Astrocyte (in vitro differentiated cells and primary cell): ENCODE data around the gene CTNNA2. TPM values are rescaled to one million over a fixed set of nuclear protein-coding genes. Genes with fewer than 3 reads are reported as not detected.

Source experiments
- DNase-seq: peaks from one replicate; pipeline ENCODE4 v3.0.0-alpha.2; 2010; ENCODE audit warnings: low read depth
- FAIRE-seq: peaks from 2 replicates; lab custom pipeline; 2011; peaks lifted over from hg19 to GRCh38; lab: Jason Lieb, UNC
- H2AFZ ChIP-seq: 2 replicates; pipeline ENCODE4 v1.6.0; 2012; ENCODE audit warnings: low read depth, low read length, inconsistent platforms
- H3K27ac ChIP-seq: 2 replicates; pipeline ENCODE4 v1.5.1; 2011; ENCODE audit warnings: low read depth, low read length, inconsistent platforms
- H3K27me3 ChIP-seq: 2 replicates; pipeline ENCODE4 v1.6.0; 2011; ENCODE audit warnings: low read length, inconsistent platforms; ENCODE audit not compliant: insufficient read depth
- H3K36me3 ChIP-seq: 2 replicates; pipeline ENCODE4 v1.5.1; 2011; ENCODE audit warnings: low read length, inconsistent platforms; ENCODE audit not compliant: insufficient read depth
- H3K4me1 ChIP-seq: 2 replicates; pipeline ENCODE4 v1.5.1; 2011; ENCODE audit warnings: low read length, inconsistent platforms; ENCODE audit not compliant: insufficient read depth
- H3K4me2 ChIP-seq: 2 replicates; pipeline ENCODE4 v1.6.0; 2012; ENCODE audit warnings: low read length, inconsistent platforms
- H3K4me3 ChIP-seq: 2 replicates; pipeline ENCODE4 v1.5.1; 2011; ENCODE audit warnings: low read depth, mild to moderate bottlenecking, low read length, inconsistent platforms; ENCODE audit not compliant: insufficient read depth
- H3K79me2 ChIP-seq: 2 replicates; pipeline ENCODE4 v1.6.0; 2012; ENCODE audit warnings: mild to moderate bottlenecking, low read length, inconsistent platforms; ENCODE audit not compliant: insufficient read depth
- H3K9ac ChIP-seq: 2 replicates; pipeline ENCODE4 v1.6.0; 2012; ENCODE audit warnings: mild to moderate bottlenecking, low read length, inconsistent platforms
- H3K9me3 ChIP-seq: 2 replicates; pipeline ENCODE4 v1.5.1; 2012; ENCODE audit warnings: low read depth, mild to moderate bottlenecking, low read length, inconsistent platforms; ENCODE audit not compliant: insufficient read depth
- H4K20me1 ChIP-seq: 2 replicates; pipeline ENCODE4 v1.6.0; 2012; ENCODE audit warnings: low read length, inconsistent platforms; ENCODE audit not compliant: insufficient read depth
- H3K27ac Mint-ChIP-seq: one replicate; pipeline ENCODE4 v1.8.0; 2021; ENCODE audit warnings: mild to moderate bottlenecking, mixed read lengths; ENCODE audit not compliant: unreplicated experiment
- H3K27me3 Mint-ChIP-seq: one replicate; pipeline ENCODE4 v1.8.0; 2021; ENCODE audit warnings: low read depth, mixed read lengths; ENCODE audit not compliant: unreplicated experiment
- H3K36me3 Mint-ChIP-seq: one replicate; pipeline ENCODE4 v1.8.0; 2021; ENCODE audit warnings: low read depth, mixed read lengths; ENCODE audit not compliant: unreplicated experiment
- H3K4me1 Mint-ChIP-seq: one replicate; pipeline ENCODE4 v1.8.0; 2021; ENCODE audit warnings: low read depth, mixed read lengths; ENCODE audit not compliant: unreplicated experiment
- H3K4me3 Mint-ChIP-seq: one replicate; pipeline ENCODE4 v1.8.0; 2021; ENCODE audit warnings: mild to moderate bottlenecking, moderate library complexity, mixed read lengths; ENCODE audit not compliant: unreplicated experiment
- H3K9me3 Mint-ChIP-seq: one replicate; pipeline ENCODE4 v1.8.0; 2021; ENCODE audit warnings: mild to moderate bottlenecking, mixed read lengths; ENCODE audit not compliant: unreplicated experiment
- CTCF ChIP-seq: IDR thresholded peaks from 2 replicates; pipeline ENCODE4 v1.5.1; 2011; ENCODE audit warnings: low read depth, mild to moderate bottlenecking, inconsistent platforms, low read length, moderate library complexity; ENCODE audit not compliant: insufficient read depth
- EZH2 ChIP-seq: IDR thresholded peaks from 2 replicates; pipeline ENCODE4 v1.6.1; 2012; ENCODE audit warnings: mild to moderate bottlenecking, low read length, inconsistent platforms; ENCODE audit not compliant: insufficient read depth
- total RNA-seq: library from RNA; stranded (reverse); gene quantifications from 2 replicates; pipeline ENCODE4 v1.2.1, GENCODE V29; 2021

CTNNA2 gene
- total RNA-seq, 1 donor from 2014 or later, result 3.9 TPM

- H3K4me1 Mint-ChIP-seq, result peaks cover 38% of the 10 kb centered on the region
- H3K27me3 Mint-ChIP-seq, result no peaks in the 10 kb centered on the region
- Histone ChIP-seq H3K4me2 (peak overlapping the region; percentile 46), H4K20me1 (no peaks in the 10 kb centered on the region), H3K9ac (peak overlapping the region; percentile 67), H3K27ac (peak overlapping the region; percentile 94), H3K4me1 (peaks cover 24% of the 10 kb centered on the region), H3K4me3 (no peak overlapping the region), H3K36me3 (no peaks in the 10 kb centered on the region), H3K27me3 (no peaks in the 10 kb centered on the region), H3K79me2 (no peaks in the 10 kb centered on the region), H2AFZ (peak overlapping the region; percentile 6), H3K9me3 (no peaks in the 10 kb centered on the region)
- FAIRE-seq (peak; percentile 100), DNase-seq (peak; percentile 100)
- H3K9me3 Mint-ChIP-seq, result peaks cover 3% of the 10 kb centered on the region
- H3K4me3 Mint-ChIP-seq, result peak overlapping the region; percentile 25
- peaks cover 5% of the 10 kb centered on the region for H3K36me3 Mint-ChIP-seq
- TF ChIP-seq CTCF, result no peak
- TF ChIP-seq EZH2, result no peak
- H3K27ac Mint-ChIP-seq, result peak overlapping the region; percentile 100
These were observed 211.0 kb downstream of the CTNNA2 start for GRCh38 chr2:79723830-79724229.

GRCh38 chr2:79729532-79729931, 216.7 kb downstream of the CTNNA2 start:
- Mint-ChIP-seq H3K4me1 (peaks cover 9% of the 10 kb centered on the region), H3K27ac (no peak overlapping the region)
- H3K27ac ChIP-seq, result no peak overlapping the region

More at GRCh38 chr2:79729532-79729931, 216.7 kb downstream of the CTNNA2 start:
- Mint-ChIP-seq H3K27me3 (no peaks in the 10 kb centered on the region), H3K9me3 (peaks cover 5% of the 10 kb centered on the region), H3K36me3 (peaks cover 2% of the 10 kb centered on the region), H3K4me3 (no peak overlapping the region)
- Histone ChIP-seq H3K4me3 (no peak overlapping the region), H3K79me2 (no peaks in the 10 kb centered on the region), H3K9me3 (no peaks in the 10 kb centered on the region), H3K4me2 (no peak overlapping the region), H3K36me3 (no peaks in the 10 kb centered on the region), H3K9ac (no peak overlapping the region), H4K20me1 (no peaks in the 10 kb centered on the region), H2AFZ (no peak overlapping the region), H3K27me3 (no peaks in the 10 kb centered on the region), H3K4me1 (no peaks in the 10 kb centered on the region)
- no peak for TF ChIP-seq EZH2
- TF ChIP-seq CTCF, result no peak
- FAIRE-seq (no peak), DNase-seq (peak; percentile 19)
